Mesendoderm (in vitro differentiated cells): ENCODE measurements around the gene EZH1.

Experiments
- DNase-seq: peaks from one replicate; pipeline ENCODE4 v3.0.0; 2013
- H2AK5ac ChIP-seq: 2 replicates; pipeline ENCODE4 v1.6.1; 2013; ENCODE audit warnings: low read length, inconsistent platforms
- H2BK120ac ChIP-seq: 2 replicates; pipeline ENCODE4 v1.6.1; 2013; ENCODE audit warnings: low read depth, mild to moderate bottlenecking, low read length, moderate library complexity, mixed read lengths
- H2BK15ac ChIP-seq: replicated peaks from 2 replicates; pipeline ENCODE4 v1.6.1; 2013; ENCODE audit warnings: low read depth, mild to moderate bottlenecking, moderate library complexity
- H2BK5ac ChIP-seq: 2 replicates; pipeline ENCODE4 v1.6.1; 2013; ENCODE audit warnings: low read length, inconsistent platforms
- H3K18ac ChIP-seq: 2 replicates; pipeline ENCODE4 v1.6.1; 2013; ENCODE audit warnings: mild to moderate bottlenecking, low read length, mixed read lengths
- H3K23ac ChIP-seq: one replicate; pipeline ENCODE4 v1.6.1; 2013; ENCODE audit warnings: low read length
- H3K27ac ChIP-seq: 2 replicates; pipeline ENCODE4 v1.5.1; 2013; ENCODE audit warnings: low read depth, mild to moderate bottlenecking, inconsistent platforms, low read length, moderate library complexity
- H3K27me3 ChIP-seq: 2 replicates; pipeline ENCODE4 v1.6.1; 2013; ENCODE audit warnings: low read length, control low read depth, mild to moderate bottlenecking, inconsistent platforms; ENCODE audit not compliant: insufficient read depth, poor library complexity
- H3K36me3 ChIP-seq: 2 replicates; pipeline ENCODE4 v1.6.1; 2013; ENCODE audit warnings: low read length, inconsistent platforms; ENCODE audit not compliant: control insufficient read depth, insufficient read depth
- H3K4ac ChIP-seq: one replicate; pipeline ENCODE4 v1.6.1; 2013; ENCODE audit warnings: low read depth, mild to moderate bottlenecking, low read length, moderate library complexity
- H3K4me1 ChIP-seq: 2 replicates; pipeline ENCODE4 v1.6.1; 2013; ENCODE audit warnings: low read depth, low read length, inconsistent platforms; ENCODE audit not compliant: control insufficient read depth
- H3K4me2 ChIP-seq: 2 replicates; pipeline ENCODE4 v1.6.1; 2013; ENCODE audit warnings: low read length
- H3K4me3 ChIP-seq: 2 replicates; pipeline ENCODE4 v1.5.1; 2013; ENCODE audit warnings: mild to moderate bottlenecking, low read length
- H3K56ac ChIP-seq: one replicate; pipeline ENCODE4 v1.6.1; 2013; ENCODE audit warnings: low read length
- H3K79me1 ChIP-seq: 2 replicates; pipeline ENCODE4 v1.6.1; 2013; ENCODE audit warnings: low read length, inconsistent platforms
- H3K79me2 ChIP-seq: 2 replicates; pipeline ENCODE4 v1.6.1; 2013; ENCODE audit warnings: mild to moderate bottlenecking, low read length; ENCODE audit not compliant: control insufficient read depth, insufficient read depth
- H3K9ac ChIP-seq: 2 replicates; pipeline ENCODE4 v1.6.1; 2013; ENCODE audit warnings: low read length, inconsistent platforms
- H4K5ac ChIP-seq: one replicate; pipeline ENCODE4 v1.6.1; 2013; ENCODE audit warnings: low read length
- H4K8ac ChIP-seq: one replicate; pipeline ENCODE4 v1.6.1; 2013; ENCODE audit warnings: low read depth, mild to moderate bottlenecking, control low read depth, low read length, moderate library complexity
- WGBS: extraction: QIAGEN DNeasy Blood & Tissue Kit; methylation state at CpG from one replicate; pipeline ENCODE4 v1.1.7; 2013; ENCODE audit warnings: low lambda C conversion rate, missing lambda C conversion rate; ENCODE audit not compliant: insufficient coverage; ENCODE audit errors: extremely low coverage; 5-methylcytosine and 5-hydroxymethylcytosine counted together

EZH1 gene

GRCh38 chr17:42754782-42755181 lies 9.9 kb upstream of the EZH1 start:
- H2BK5ac ChIP-seq, result no peak overlapping the region
- no CpG with 5 or more reads among the region's 3 CpGs for WGBS

GRCh38 chr17:42751628-42752027 lies 6.8 kb upstream of the EZH1 start:
- Histone ChIP-seq H2AK5ac (no peak overlapping the region), H3K4me3 (no peak overlapping the region), H2BK120ac (no peak overlapping the region), H3K4me2 (no peak overlapping the region), H2BK5ac (no peak overlapping the region), H2BK15ac (no peak overlapping the region), H4K5ac (no peak overlapping the region), H3K18ac (no peak overlapping the region), H3K4me1 (no peaks in the 10 kb centered on the region), H3K36me3 (no peaks in the 10 kb centered on the region), H3K4ac (no peak overlapping the region), H3K27me3 (no peaks in the 10 kb centered on the region), H3K56ac (no peak overlapping the region), H3K79me2 (no peaks in the 10 kb centered on the region), H3K79me1 (no peaks in the 10 kb centered on the region), H3K9ac (no peak overlapping the region), H3K23ac (no peak overlapping the region), H3K27ac (no peak overlapping the region), H4K8ac (no peak overlapping the region)
- no peak for DNase-seq
- WGBS, result no CpG with 5 or more reads among the region's 7 CpGs

More at GRCh38 chr17:42754782-42755181, 9.9 kb upstream of the EZH1 start:
- no peak for DNase-seq
- no peak overlapping the region for H2BK15ac ChIP-seq
- H3K4me1 ChIP-seq, result no peaks in the 10 kb centered on the region
- H3K79me1 ChIP-seq, result no peaks in the 10 kb centered on the region
- no peaks in the 10 kb centered on the region for H3K36me3 ChIP-seq
- H3K27ac ChIP-seq, result no peak overlapping the region
- H2AK5ac ChIP-seq, result no peak overlapping the region
- H2BK120ac ChIP-seq, result no peak overlapping the region
- H3K4ac ChIP-seq, result no peak overlapping the region
- H3K4me2 ChIP-seq, result no peak overlapping the region
- H3K18ac ChIP-seq, result no peak overlapping the region
- H4K8ac ChIP-seq, result no peak overlapping the region
- H3K27me3 ChIP-seq, result no peaks in the 10 kb centered on the region
- H3K4me3 ChIP-seq, result no peak overlapping the region
- H4K5ac ChIP-seq, result no peak overlapping the region
- H3K9ac ChIP-seq, result no peak overlapping the region
- H3K23ac ChIP-seq, result no peak overlapping the region
- H3K56ac ChIP-seq, result no peak overlapping the region
- no peaks in the 10 kb centered on the region for H3K79me2 ChIP-seq

- Histone ChIP-seq H2AK5ac (no peak overlapping the region), H3K27ac (no peak overlapping the region), H2BK15ac (no peak overlapping the region), H3K36me3 (no peaks in the 10 kb centered on the region), H3K4me3 (no peak overlapping the region), H2BK120ac (no peak overlapping the region), H2BK5ac (no peak overlapping the region), H3K18ac (no peak overlapping the region), H4K5ac (no peak overlapping the region), H3K79me1 (no peaks in the 10 kb centered on the region), H3K9ac (no peak overlapping the region), H4K8ac (no peak overlapping the region), H3K23ac (no peak overlapping the region), H3K4me2 (no peak overlapping the region), H3K4ac (no peak overlapping the region), H3K27me3 (no peaks in the 10 kb centered on the region), H3K79me2 (no peaks in the 10 kb centered on the region), H3K56ac (no peak overlapping the region), H3K4me1 (no peaks in the 10 kb centered on the region)
- DNase-seq, result no peak
- no CpG with 5 or more reads among the region's 3 CpGs for WGBS
Measured at GRCh38 chr17:42750739-42751344, 6.0 kb upstream of the EZH1 start.

GRCh38 chr17:42748908-42749798 lies 4.3 kb upstream of the EZH1 start:
- H3K4me3 ChIP-seq, result no peak overlapping the region
- WGBS, result no CpG with 5 or more reads among the region's 11 CpGs

GRCh38 chr17:42748202-42748907 lies 3.5 kb upstream of the EZH1 start:
- H3K79me2 ChIP-seq, result no peaks in the 10 kb centered on the region
- H2BK15ac ChIP-seq, result no peak overlapping the region
- H3K23ac ChIP-seq, result no peak overlapping the region
- H3K36me3 ChIP-seq, result no peaks in the 10 kb centered on the region
- H3K9ac ChIP-seq, result no peak overlapping the region
- no peak overlapping the region for H2AK5ac ChIP-seq
- no CpG with 5 or more reads among the region's 7 CpGs for WGBS
- DNase-seq, result no peak
- H3K4ac ChIP-seq, result no peak overlapping the region
- no peaks in the 10 kb centered on the region for H3K4me1 ChIP-seq
- no peak overlapping the region for H4K5ac ChIP-seq
- H3K4me2 ChIP-seq, result no peak overlapping the region
- no peak overlapping the region for H3K56ac ChIP-seq
- H2BK120ac ChIP-seq, result no peak overlapping the region
- no peaks in the 10 kb centered on the region for H3K27me3 ChIP-seq
- H3K79me1 ChIP-seq, result no peaks in the 10 kb centered on the region
- no peak overlapping the region for H3K27ac ChIP-seq
- H3K4me3 ChIP-seq, result no peak overlapping the region
- no peak overlapping the region for H2BK5ac ChIP-seq
- H4K8ac ChIP-seq, result no peak overlapping the region
- no peak overlapping the region for H3K18ac ChIP-seq

More at GRCh38 chr17:42748908-42749798, 4.3 kb upstream of the EZH1 start:
- Histone ChIP-seq H2BK5ac (no peak overlapping the region), H2BK120ac (no peak overlapping the region), H3K36me3 (no peaks in the 10 kb centered on the region), H3K4ac (no peak overlapping the region), H4K5ac (no peak overlapping the region), H3K4me2 (no peak overlapping the region), H3K56ac (no peak overlapping the region), H3K79me1 (no peaks in the 10 kb centered on the region), H3K9ac (no peak overlapping the region), H2AK5ac (no peak overlapping the region), H3K79me2 (no peaks in the 10 kb centered on the region), H4K8ac (no peak overlapping the region), H3K23ac (no peak overlapping the region), H2BK15ac (no peak overlapping the region), H3K18ac (no peak overlapping the region), H3K27me3 (no peaks in the 10 kb centered on the region), H3K27ac (no peak overlapping the region), H3K4me1 (no peaks in the 10 kb centered on the region)
- no peak for DNase-seq
